Keratinocyte (primary cell): ENCODE data around the gene NBEA.
"Not testable (repeated sequence)": the region's sequence is repeated elsewhere in the genome, so short reads cannot be mapped to it uniquely, and the experiment has no call there.

Experiments used
- CTCF ChIP-seq, 3 experiments: IDR thresholded peaks in 1 of 3; conservative IDR thresholded peaks in 1 of 3; optimal IDR thresholded peaks in 1 of 3; 2 replicates in 2 of 3; 3 replicates in 1 of 3; pipeline versions ENCODE3 to v1.5.1; 2011; ENCODE audit warnings: low read length in 3 of 3, mild to moderate bottlenecking in 3 of 3, moderate library complexity in 2 of 3, control low read depth in 1 of 3, inconsistent platforms in 1 of 3; ENCODE audit not compliant: insufficient read depth in 2 of 3; ENCODE audit errors: extremely low read depth in 1 of 3
- EZH2 ChIP-seq: IDR thresholded peaks from one replicate; pipeline ENCODE4 v1.6.1; 2012; ENCODE audit warnings: inconsistent platforms, mild to moderate bottlenecking, low read length, moderate library complexity

- TF ChIP-seq CTCF (optimal IDR thresholded peaks at IDR 0.05 in 1 of 3, IDR thresholded peaks at IDR 0.05 in 1 of 3, conservative IDR thresholded peaks at IDR 0.05 in 1 of 3; ENCODE audit: extremely low read depth in 1 of 3, insufficient read depth in 2 of 3, low read length in 3 of 3); EZH2: not testable (repeated sequence)
Observed at GRCh38 chr13:35408285-35408684, 466.2 kb downstream of the NBEA start.
